ENCODE results near the gene ZC3H10.
A peak's percentile ranks its signal among the peaks of the same experiment; 100 is the strongest.

ZC3H10 gene

DNA sequence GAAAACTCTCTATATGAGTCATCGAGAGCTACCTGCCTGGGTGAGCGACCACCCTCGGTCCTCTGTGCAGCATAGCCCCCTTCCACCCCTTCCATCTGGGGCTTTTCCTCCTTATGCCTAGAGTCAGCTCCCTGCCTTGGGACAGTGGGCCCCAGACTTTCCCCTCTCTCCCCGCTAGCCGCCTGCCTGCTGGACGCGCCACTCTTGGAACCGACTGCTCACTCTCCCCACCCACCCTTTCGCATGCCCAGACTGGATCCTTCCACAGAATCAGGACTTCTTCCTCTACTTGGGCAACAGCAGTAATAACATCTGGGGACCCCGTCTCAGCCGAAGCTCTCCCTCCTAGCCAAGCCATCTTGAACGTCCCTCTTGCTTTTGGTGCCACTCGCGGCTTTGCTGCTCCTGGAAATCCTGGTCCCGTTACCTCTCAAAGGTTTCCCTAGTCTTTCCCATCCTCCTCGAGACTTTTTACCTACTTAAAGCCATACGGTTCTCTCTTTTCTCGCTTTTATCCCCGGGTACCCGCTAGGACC lies 10.7 kb downstream of the ZC3H10 start:
- DNase-seq: peak in 1 of 2 experiments; percentile 41

DNA sequence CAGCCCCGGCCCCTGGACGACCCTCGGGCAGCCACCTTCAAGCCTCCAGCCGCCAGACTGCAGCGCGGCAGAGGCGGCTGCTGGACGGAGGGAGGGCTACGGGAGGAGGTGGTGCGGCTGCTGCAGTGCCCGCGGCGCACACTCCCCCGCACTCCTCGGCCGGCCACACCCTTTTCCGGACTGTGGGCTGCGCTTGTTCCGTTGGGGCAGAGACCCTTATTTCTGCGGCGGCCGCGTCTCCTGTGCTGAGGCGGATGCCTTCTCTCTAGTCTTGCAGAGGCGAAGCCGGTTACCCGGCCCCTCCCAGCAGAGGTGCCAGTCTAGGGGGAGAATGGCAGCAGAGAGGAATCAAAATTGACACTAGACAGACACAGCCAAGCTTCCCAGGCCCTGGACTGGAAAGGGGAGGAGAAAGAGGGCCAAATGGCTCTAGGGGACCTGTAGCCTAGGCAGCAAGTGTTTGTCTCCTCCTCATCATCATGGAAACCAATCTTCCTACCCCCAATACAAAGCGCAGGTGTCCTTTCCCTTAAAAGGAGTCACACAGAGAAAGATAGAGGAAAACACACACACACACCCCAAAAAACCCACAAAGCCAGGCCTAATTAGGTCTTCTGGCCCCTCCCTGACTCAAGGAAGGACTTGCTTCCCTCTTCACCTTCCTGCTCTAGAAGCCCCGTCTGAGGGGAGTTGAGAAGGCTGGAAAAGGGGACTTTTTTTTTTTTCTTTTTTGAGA lies 11.3 kb downstream of the ZC3H10 start:
- DNase-seq: peak in 1 of 2 experiments; percentile 65

GRCh38 chr12:56129942-56130495 lies 12.0 kb downstream of the ZC3H10 start:
- no peak for DNase-seq

GRCh38 chr12:56130876-56131275 lies 12.8 kb downstream of the ZC3H10 start:
- DNase-seq: no peak

GRCh38 chr12:56134897-56135296 lies 16.8 kb downstream of the ZC3H10 start:
- DNase-seq: no peak

DNA sequence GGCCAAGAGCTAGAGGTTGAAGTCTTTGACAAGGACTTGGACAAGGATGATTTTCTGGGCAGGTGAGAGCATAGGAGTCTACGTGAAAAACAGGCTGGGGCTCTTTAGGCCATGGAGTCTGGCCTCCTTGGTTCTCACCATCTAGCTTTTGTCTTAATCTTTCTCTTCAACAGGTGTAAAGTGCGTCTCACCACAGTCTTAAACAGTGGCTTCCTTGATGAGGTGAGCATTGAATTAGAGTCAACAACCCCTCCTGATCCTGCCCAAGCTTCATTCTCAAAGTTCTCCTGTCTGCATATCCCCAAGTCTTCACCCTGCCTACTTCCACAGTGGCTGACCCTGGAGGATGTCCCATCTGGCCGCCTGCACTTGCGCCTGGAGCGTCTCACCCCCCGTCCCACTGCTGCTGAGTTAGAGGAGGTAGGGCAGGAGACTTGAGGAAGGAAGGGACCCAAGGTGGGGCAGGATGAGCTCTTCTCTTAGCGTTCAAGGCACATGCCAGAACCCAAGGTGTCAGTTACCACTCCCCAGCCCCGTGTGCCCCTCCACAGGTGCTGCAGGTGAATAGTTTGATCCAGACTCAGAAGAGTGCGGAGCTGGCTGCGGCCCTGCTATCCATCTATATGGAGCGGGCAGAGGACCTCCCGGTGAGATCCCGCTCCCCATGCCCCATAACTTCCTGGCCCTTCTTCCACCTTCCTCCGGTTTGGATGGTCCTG lies 19.9 kb downstream of the ZC3H10 start:
- no peak for DNase-seq

GRCh38 chr12:56141946-56142784 lies 24.1 kb downstream of the ZC3H10 start:
- no peak for DNase-seq

DNA sequence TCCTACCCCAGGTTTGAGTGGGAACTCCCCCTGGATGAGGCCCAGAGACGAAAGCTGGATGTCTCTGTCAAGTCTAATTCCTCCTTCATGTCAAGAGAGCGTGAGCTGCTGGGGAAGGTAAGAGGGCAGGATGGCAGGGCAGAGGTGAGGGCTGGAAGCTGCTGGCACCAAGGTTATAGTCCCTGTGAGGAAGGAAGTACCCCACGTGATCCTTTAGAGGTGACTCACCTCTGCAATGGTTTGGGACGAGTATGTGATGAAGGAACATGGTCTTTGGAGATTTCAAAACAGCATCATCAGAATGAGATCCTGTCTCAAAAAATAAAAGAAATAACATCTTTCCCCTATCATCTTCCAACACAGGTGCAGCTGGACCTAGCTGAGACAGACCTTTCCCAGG lies 25.2 kb downstream of the ZC3H10 start:
- no peak for DNase-seq

GRCh38 chr12:56143870-56144269 lies 25.8 kb downstream of the ZC3H10 start:
- no peak for DNase-seq

DNA sequence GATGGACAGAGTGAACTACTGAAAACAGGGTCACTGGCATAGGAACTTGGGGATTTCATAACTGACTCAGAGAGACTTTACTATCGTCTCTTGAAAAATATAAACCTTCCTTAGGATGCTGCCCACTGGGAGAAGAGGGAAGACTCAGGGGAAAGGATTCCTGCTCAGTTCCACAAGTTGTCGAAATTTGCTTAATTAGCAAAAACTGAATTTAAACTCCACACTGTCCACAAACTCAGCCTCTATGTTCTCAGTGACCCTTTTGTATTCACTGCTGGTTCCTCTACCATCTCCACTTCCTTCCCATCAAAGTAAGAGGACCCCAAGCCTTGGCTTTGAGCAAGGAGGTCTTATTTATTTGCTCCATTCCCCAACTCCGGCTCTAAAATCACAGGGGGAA lies 27.2 kb downstream of the ZC3H10 start:
- no peak for DNase-seq

- DNase-seq: no peak
Observed at GRCh38 chr12:56146492-56147460, 28.7 kb downstream of the ZC3H10 start.

DNA sequence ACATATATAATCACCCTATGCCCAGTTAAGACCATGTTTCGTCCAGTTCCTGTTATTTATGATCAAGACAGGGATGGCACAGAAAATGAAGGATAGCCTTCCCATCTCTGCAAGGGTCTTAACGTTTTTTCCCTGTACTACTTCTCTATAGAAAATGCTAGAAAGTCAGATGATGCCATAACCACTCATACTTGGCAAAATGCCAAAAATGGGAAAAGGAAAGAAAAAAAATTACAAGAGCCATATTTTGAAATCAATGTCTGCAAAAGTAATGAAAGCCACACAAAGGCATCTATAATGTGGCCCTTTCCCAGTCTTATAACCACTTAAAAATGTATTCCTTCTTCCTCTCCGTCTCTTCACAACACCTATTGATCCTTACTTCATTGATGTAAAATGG lies 32.5 kb downstream of the ZC3H10 start:
- no peak for DNase-seq

- DNase-seq: peak; percentile 38 to 55
Observed at GRCh38 chr12:56151672-56152131, 33.6 kb downstream of the ZC3H10 start.

- peak; percentile 79 to 93 for DNase-seq
Observed at GRCh38 chr12:56152132-56152755, 34.2 kb downstream of the ZC3H10 start, which contains the start of gene MYL6B. Gene MYL6B (plus strand): TSS chr12:56152587. CDS start chr12:56153919, 1,332 bp downstream.

GRCh38 chr12:56152756-56153677 lies 35.0 kb downstream of the ZC3H10 start:
- DNase-seq: no peak

GRCh38 chr12:56153678-56154065 lies 35.6 kb downstream of the ZC3H10 start:
- DNase-seq: no peak

DNA sequence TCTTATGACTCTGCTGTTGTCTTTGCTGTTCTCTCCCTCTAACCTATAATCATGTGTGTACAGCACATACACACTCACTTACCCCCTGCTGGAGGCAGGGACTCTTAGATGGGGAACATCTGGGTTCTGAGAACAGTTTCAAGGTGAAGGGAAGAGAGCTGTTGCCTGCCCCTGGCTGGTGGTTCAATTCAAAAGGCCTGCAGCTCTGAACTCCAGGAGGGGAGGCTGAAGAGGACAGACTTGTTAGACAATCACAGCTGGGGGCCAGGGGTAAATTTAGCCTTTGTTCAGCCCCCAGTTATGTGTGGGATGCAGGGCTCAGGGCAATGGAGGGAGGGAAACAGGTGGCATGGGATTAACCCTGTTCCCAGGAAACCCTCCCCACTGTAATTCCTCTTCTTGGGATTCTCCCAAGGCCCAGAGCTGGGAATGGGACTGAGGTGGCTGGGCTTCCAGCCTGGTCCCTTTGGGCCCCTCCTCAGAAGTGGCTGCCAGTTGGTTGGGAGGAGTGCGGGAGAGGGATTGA lies 36.2 kb downstream of the ZC3H10 start:
- no peak for DNase-seq

- DNase-seq: no peak
Observed at GRCh38 chr12:56154818-56155217, 36.8 kb downstream of the ZC3H10 start.

DNA sequence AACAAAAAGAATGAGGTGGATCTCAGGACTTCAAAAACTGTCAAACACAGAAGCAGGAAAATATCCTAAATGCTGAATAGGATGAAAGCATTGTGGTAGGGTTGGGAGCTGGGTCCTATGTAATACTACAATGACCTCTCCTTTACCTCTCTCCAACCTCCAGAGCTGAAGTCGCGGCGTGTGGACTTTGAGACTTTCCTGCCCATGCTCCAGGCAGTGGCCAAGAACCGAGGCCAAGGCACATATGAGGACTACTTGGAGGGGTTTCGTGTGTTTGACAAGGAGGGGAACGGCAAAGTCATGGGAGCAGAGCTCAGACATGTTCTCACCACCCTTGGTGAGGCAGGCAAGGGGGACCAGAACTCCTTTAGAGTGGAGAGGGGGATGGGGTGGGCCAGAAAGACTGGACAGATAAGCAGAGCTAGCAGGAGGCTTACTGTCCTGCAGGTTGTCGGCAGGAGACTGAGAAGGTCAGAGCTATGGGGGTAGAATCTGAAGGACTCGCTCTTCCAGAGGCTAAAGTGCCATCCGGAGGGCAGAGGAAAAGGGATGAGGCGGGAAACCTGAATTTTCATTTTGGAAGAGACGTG lies 37.3 kb downstream of the ZC3H10 start:
- DNase-seq: no peak
